AG09319 (cell line): ENCODE measurements around the gene BTBD6.

Experiments
- DNase-seq: peaks from one replicate; pipeline ENCODE4 v3.0.0-alpha.2; 2010; ENCODE audit warnings: low read depth; ENCODE audit errors: extremely low read depth
- CTCF ChIP-seq: IDR thresholded peaks from 2 replicates; pipeline ENCODE4 v1.5.1; 2011; ENCODE audit warnings: low read depth, mild to moderate bottlenecking, inconsistent platforms, low read length, moderate library complexity

BTBD6 gene

GRCh38 chr14:105252552-105253328 is 4.4 kb downstream of the BTBD6 start:
- DNase-seq, result no peak
- TF ChIP-seq CTCF, result no peak

- no peak for TF ChIP-seq CTCF
- no peak for DNase-seq
Measured at GRCh38 chr14:105253329-105253682, 5.0 kb downstream of the BTBD6 start.

- TF ChIP-seq CTCF, result no peak
- DNase-seq, result no peak
Measured at GRCh38 chr14:105255021-105255507, 6.7 kb downstream of the BTBD6 start.

GRCh38 chr14:105256292-105256960 is 8.1 kb downstream of the BTBD6 start:
- no peak for DNase-seq
- no peak for TF ChIP-seq CTCF

- DNase-seq, result no peak
- no peak for TF ChIP-seq CTCF
Measured at GRCh38 chr14:105257464-105257863, 9.1 kb downstream of the BTBD6 start.

GRCh38 chr14:105258846-105259245 is 10.5 kb downstream of the BTBD6 start:
- no peak for TF ChIP-seq CTCF

GRCh38 chr14:105260959-105261358 is 12.6 kb downstream of the BTBD6 start:
- DNase-seq, result no peak
- TF ChIP-seq CTCF, result no peak

More at GRCh38 chr14:105258846-105259245, 10.5 kb downstream of the BTBD6 start:
- no peak for DNase-seq
